GM12864 (cell line): ENCODE measurements around the gene ALKBH3.

ENCODE experiments used
- DNase-seq: peaks from one replicate; pipeline ENCODE4 v3.0.0-alpha.2; 2011; ENCODE audit warnings: low read depth
- H3K4me3 ChIP-seq: 2 replicates; pipeline ENCODE4 v1.5.1; 2011; ENCODE audit warnings: mild to moderate bottlenecking, low read depth, low read length, control low read depth
- TF ChIP-seq, protein P1 (sequence below): IDR thresholded peaks from 2 replicates; pipeline ENCODE4 v1.5.1; 2011; ENCODE audit warnings: low read depth, mild to moderate bottlenecking, moderate library complexity, low read length, control low read depth, inconsistent platforms; ENCODE audit errors: missing control alignments

ALKBH3 gene

DNA sequence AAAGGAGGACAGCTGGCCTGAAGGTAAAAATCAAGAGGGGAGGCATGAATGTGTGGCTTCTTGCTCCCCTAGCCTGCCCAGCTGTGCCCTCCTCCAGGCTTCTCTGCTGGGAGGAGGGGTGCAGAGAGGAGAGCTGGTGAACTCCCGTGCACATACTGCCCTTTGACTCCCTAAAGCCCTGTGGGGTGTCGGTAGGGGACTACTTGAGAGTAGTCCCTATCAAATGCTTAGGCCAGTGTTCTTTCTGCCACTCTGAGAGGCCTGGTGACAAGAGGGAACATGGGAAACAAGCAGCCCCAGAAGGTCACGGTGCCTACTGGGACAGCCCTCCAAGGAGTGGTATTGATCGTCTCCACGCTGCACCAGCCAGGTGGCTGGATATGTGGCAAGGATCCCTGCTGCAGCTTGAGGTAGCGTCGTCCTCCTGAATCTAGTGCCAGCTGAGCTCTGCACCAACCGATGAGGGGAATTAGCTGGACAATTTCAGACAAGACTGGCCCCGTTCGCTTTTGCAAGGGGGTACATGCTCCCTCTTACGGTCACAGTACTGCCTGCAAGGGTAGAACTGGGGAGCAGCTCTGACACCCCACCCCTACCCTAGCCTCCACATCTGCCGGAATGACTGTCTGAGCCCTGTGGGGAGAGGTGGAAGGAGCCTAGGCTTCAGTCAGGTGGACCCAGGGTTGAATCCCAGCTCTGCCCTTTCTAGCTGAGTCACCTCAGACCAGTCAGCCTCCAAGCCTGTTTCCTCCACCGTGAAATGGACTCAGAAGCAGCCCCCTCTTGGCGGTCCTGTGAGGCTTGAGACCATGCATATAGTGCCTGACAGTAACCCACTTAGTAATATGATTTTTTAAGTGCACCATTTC is 44.7 kb downstream of the ALKBH3 start:
- H3K4me3 ChIP-seq, result no peak overlapping the region
- TF ChIP-seq, protein P1, sequence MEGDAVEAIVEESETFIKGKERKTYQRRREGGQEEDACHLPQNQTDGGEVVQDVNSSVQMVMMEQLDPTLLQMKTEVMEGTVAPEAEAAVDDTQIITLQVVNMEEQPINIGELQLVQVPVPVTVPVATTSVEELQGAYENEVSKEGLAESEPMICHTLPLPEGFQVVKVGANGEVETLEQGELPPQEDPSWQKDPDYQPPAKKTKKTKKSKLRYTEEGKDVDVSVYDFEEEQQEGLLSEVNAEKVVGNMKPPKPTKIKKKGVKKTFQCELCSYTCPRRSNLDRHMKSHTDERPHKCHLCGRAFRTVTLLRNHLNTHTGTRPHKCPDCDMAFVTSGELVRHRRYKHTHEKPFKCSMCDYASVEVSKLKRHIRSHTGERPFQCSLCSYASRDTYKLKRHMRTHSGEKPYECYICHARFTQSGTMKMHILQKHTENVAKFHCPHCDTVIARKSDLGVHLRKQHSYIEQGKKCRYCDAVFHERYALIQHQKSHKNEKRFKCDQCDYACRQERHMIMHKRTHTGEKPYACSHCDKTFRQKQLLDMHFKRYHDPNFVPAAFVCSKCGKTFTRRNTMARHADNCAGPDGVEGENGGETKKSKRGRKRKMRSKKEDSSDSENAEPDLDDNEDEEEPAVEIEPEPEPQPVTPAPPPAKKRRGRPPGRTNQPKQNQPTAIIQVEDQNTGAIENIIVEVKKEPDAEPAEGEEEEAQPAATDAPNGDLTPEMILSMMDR, result no peak
- no peak for DNase-seq

DNA sequence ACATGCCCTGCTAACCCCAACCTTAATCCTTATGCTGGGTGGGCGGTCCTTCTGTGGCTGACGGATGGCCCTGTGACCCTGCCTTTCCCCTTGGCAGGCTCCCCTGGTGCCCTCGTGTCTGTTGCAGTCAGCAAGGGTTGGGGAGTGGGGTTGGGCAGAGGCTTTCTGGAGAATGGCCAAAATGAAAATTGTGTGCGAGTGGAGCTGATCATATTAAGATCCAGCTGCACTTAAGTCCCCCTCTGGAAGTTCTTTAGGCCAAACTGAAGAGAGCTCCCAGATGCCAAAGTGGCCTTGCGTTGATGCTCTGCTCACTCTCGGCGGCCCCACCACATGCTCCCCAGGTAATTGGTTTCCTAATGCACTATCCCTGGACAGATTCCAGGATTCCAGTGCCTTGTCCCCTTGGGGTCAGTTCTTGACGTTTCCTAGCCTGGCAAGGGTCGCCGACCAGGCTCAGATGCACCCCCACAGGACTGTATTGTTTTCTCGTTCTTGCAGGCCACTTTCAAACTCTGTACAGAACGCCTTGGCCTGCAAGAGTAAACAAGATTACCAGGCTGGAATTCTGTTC is 45.4 kb downstream of the ALKBH3 start:
- TF ChIP-seq, protein P1, result no peak
- H3K4me3 ChIP-seq, result no peak overlapping the region
- no peak for DNase-seq

DNA sequence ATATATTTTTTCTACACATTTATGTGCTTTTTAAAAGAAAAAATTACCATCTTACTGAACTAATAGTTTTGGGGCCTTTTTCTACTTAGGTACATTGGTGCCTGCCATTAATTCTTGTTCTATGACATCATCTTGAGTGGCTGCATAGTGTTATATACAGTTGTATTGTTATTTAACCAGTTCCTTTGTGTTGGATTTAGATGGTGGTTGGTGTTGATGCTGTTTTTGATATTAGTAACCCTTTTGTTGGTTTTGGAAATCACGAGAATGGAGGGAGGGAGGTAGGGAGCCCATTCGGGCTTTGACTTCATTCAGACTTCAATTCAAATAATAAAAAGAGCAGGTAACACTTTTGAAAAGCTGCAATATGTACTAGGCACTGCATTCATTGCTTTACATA is 46.4 kb downstream of the ALKBH3 start:
- DNase-seq, result no peak
- TF ChIP-seq, protein P1, result no peak
- H3K4me3 ChIP-seq, result no peak overlapping the region

DNA sequence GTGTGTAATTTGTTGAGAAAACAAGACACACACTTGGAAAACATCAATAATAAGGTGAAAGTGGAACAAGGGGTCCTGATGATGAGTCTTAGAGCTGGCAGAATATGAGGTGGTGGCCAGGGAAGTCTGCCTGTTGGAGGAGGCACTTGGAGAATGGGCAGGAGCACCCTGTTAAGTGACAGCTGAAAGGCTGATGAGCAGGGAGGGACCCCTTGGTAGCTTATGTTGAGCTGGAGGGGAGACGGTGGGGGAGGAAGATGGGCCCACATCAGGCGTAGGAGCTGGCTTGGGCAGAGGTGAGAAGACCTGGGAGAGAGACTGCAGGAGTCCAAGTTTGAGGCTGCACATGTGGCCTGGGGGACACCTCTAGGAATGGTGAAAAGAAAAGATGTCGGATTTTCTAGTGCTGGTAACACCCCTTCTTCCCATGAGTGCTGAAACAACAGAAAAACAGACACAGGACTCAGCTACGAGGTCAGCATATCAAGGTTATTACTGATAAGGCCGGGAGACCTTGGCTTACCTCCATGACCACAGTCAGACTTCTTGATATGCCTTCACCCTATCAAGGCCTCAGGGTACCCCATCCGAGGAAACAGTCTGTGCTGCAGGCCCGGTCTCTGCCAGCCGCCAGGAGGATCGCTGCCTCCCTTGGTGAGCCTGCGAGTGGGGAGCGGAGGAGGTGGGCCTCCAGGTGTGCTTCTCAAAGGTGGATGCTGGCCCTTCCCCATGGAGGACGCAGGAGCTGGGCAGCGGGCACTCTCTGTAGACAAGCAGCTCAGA is 47.5 kb downstream of the ALKBH3 start:
- TF ChIP-seq, protein P1, result no peak
- no peak for DNase-seq
- no peak overlapping the region for H3K4me3 ChIP-seq

DNA sequence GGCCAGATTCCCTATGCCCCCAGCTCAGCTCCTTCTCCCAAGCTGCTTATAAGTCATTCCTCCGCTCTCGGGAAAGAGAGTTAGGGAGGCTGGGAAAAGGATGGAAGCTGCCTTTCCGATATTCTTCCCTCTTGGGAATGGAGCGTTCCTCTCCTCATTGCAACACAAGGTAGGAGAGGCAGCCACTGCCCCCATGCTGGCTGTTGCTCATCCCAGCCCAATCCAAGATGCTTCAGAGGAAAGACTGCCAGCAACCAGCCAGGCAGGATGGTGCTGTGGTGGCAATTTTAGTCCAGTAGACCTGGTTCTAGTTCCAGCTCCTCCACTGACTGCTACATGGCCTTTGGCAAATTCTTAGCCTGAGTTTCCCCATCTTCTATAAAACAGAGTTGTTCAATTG is 48.1 kb downstream of the ALKBH3 start:
- TF ChIP-seq, protein P1, result no peak
- H3K4me3 ChIP-seq, result no peak overlapping the region
- DNase-seq, result no peak

DNA sequence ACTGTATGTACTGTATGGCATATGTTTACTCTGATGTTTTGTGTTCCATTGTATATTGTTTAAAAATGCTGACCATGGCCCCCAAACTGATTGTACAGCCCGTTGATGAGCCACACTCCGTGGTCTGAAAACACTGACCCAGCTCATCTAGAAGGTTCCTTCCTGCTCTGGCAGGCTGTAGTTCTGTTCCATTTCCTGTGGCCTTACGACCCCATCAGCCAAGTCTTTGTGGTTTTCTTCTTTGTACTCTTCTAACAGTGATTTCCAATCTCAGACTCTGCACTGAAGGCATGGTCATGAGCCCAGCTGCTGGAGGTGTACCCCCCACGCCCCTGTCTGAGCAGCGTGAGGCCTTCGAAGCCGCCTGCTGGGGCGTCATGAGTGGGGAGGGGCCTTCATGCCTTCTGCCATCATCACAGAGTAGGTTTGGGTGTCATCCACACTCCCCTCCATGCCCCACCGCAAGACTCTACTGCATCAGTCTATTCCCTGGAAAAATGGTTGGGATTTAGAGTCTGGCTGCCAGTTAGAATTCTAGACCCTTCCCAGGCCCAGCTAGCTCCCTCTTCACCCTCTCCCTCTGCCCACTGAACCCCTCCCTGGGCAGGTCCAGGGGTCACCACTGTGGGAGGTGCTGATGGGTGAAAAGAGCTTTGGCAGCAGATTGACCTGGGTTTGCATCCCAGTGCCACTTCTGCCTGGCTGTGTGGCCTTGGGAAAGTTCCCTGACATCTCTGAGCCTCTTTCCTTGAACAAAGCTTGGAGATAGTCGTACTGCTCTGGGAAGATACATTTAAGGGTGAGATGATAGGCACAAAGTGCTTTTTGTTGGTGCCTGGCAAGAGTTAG is 50.5 kb downstream of the ALKBH3 start:
- TF ChIP-seq, protein P1, result no peak
- DNase-seq, result no peak
- H3K4me3 ChIP-seq, result no peak overlapping the region
